Subcutaneous abdominal adipose tissue (tissue), 5 donors: ENCODE measurements around the gene PRR29.
"Not testable (repeated sequence)": the region's sequence is repeated elsewhere in the genome, so short reads cannot be mapped to it uniquely, and the experiment has no call there.

Experiments used
- H3K27ac ChIP-seq: one replicate; pipeline ENCODE4 v1.7.0; 2013; ENCODE audit warnings: low read depth, mild to moderate bottlenecking, inconsistent platforms, low read length, moderate library complexity
- H3K27me3 ChIP-seq, 5 donors: one replicate each; pipeline ENCODE4 v1.7.0; 2013; ENCODE audit warnings: low read length in 5 of 5, inconsistent platforms in 1 of 5; ENCODE audit not compliant: control insufficient read depth in 5 of 5, insufficient read depth in 4 of 5
- H3K36me3 ChIP-seq, 5 donors: one replicate each; pipeline ENCODE4 v1.7.0; 2013; ENCODE audit warnings: low read length in 5 of 5; ENCODE audit not compliant: control insufficient read depth in 5 of 5, insufficient read depth in 5 of 5
- H3K4me1 ChIP-seq, 5 donors: one replicate each; pipeline ENCODE4 v1.7.0; 2013; ENCODE audit warnings: low read length in 5 of 5, mild to moderate bottlenecking in 3 of 5, moderate library complexity in 1 of 5; ENCODE audit not compliant: control insufficient read depth in 5 of 5, insufficient read depth in 5 of 5
- H3K4me3 ChIP-seq, 5 donors: one replicate each; pipeline ENCODE4 v1.7.0; 2013; ENCODE audit warnings: low read length in 5 of 5, low read depth in 1 of 5
- H3K9ac ChIP-seq, 5 donors: one replicate each; pipeline ENCODE4 v1.7.0; 2013; ENCODE audit warnings: low read length in 5 of 5, mild to moderate bottlenecking in 4 of 5, moderate library complexity in 3 of 5
- H3K9me3 ChIP-seq, 5 donors: one replicate each; pipeline ENCODE4 v1.7.0; 2013; ENCODE audit warnings: low read length in 5 of 5; ENCODE audit not compliant: control insufficient read depth in 5 of 5
- donor health status: healthy.
- donor health status: healthy.
- donor health status: healthy.
- donor health status: healthy.
- donor health status: healthy.

PRR29 gene

GRCh38 chr17:64002658-64003525 is 4.7 kb downstream of the PRR29 start:
- Histone ChIP-seq H3K27ac (peak overlapping the region; percentile 72), H3K9ac (peak overlapping the region in 1 of 5 donors; percentile 23), H3K36me3 (peaks cover 0 to 31% (median 16%) of the 10 kb centered on the region in 5 donors), H3K9me3 (no peaks in the 10 kb centered on the region), H3K4me1 (peaks cover 13 to 83% (median 60%) of the 10 kb centered on the region in 5 donors), H3K4me3 (no peak overlapping the region), H3K27me3 (peaks cover 5 to 12% (median 11%) of the 10 kb centered on the region in 5 donors)

GRCh38 chr17:64003526-64004121 is 5.5 kb downstream of the PRR29 start:
- H3K9ac ChIP-seq: peak overlapping the region in 1 of 5 donors; percentile 23
- H3K27ac ChIP-seq: peak overlapping the region; percentile 84
- no peak overlapping the region for H3K4me3 ChIP-seq
- H3K9me3 ChIP-seq: no peaks in the 10 kb centered on the region
- H3K4me1 ChIP-seq: peaks cover 15 to 83% (median 60%) of the 10 kb centered on the region in 5 donors
- H3K27me3 ChIP-seq: peaks cover 5 to 11% (median 9%) of the 10 kb centered on the region in 5 donors
- H3K36me3 ChIP-seq: peaks cover 0 to 31% (median 16%) of the 10 kb centered on the region in 5 donors

- no peak overlapping the region for H3K4me3 ChIP-seq
- no peaks in the 10 kb centered on the region for H3K9me3 ChIP-seq
- peak overlapping the region in 1 of 5 donors; percentile 55 for H3K9ac ChIP-seq
- H3K36me3 ChIP-seq: peaks cover 0 to 31% (median 16%) of the 10 kb centered on the region in 5 donors
- peaks cover 18 to 83% (median 61%) of the 10 kb centered on the region in 5 donors for H3K4me1 ChIP-seq
- peaks cover 0 to 9% (median 4%) of the 10 kb centered on the region in 5 donors for H3K27me3 ChIP-seq
- peak overlapping the region; percentile 84 for H3K27ac ChIP-seq
Observed at GRCh38 chr17:64004218-64004770, 6.1 kb downstream of the PRR29 start.

- H3K9ac ChIP-seq: peak overlapping the region in 4 of 5 donors; percentile 15 to 63 (median 36)
- H3K27ac ChIP-seq: peak overlapping the region; percentile 84
- peak overlapping the region in 4 of 5 donors; percentile 46 to 65 (median 62) for H3K4me3 ChIP-seq
- H3K36me3 ChIP-seq: peaks cover 0 to 31% (median 16%) of the 10 kb centered on the region in 5 donors
- H3K27me3 ChIP-seq: peaks cover 0 to under 1% (median 0%) of the 10 kb centered on the region in 5 donors
- H3K4me1 ChIP-seq: peaks cover 17 to 84% (median 69%) of the 10 kb centered on the region in 5 donors
- H3K9me3 ChIP-seq: no peaks in the 10 kb centered on the region
Observed at GRCh38 chr17:64004903-64005733, 7.0 kb downstream of the PRR29 start.

- H3K4me3 ChIP-seq: peak overlapping the region in 4 of 5 donors; percentile 46 to 65 (median 62)
- H3K36me3 ChIP-seq: peaks cover 0 to 31% (median 16%) of the 10 kb centered on the region in 5 donors
- H3K27ac ChIP-seq: peak overlapping the region; percentile 84
- H3K4me1 ChIP-seq: peaks cover 18 to 85% (median 71%) of the 10 kb centered on the region in 5 donors
- peak overlapping the region in 4 of 5 donors; percentile 16 to 63 (median 52) for H3K9ac ChIP-seq
- no peaks in the 10 kb centered on the region for H3K27me3 ChIP-seq
- H3K9me3 ChIP-seq: no peaks in the 10 kb centered on the region
Observed at GRCh38 chr17:64005734-64006167, 7.6 kb downstream of the PRR29 start.

DNA sequence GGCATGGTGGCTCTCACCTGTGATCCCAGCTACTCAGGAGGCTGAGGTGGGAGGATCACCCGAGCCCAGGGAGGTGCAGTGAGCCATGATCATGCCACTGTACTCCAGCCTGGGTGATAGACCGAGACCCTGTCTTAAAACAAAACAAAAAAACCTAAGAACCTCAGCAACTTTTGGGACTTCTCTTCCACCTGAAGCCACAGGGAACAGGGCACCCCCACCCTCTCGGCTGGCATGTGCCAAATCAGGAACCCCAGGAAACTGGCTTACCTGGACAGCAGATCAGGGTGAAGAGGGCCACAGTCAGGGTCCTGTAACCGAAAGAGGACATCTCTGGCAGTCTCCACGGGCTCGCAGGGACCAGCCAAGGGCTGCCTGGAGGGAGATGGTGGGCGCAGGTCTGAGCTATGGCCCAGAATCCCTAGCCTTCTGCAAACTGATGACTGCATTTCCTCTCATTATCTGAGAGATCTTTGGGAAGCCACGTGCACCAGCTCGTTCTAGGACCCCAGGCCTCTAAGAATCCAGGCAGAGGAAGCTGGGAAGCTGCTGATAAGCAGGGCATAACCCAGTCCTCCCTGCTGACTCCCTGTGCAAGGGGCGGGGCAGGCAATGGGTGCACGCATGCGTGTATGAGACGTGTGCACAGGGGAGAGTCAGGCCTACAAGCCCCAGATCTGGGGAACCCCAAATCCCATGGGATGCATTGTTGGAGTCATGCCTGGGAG is 8.4 kb downstream of the PRR29 start:
- Histone ChIP-seq H3K4me3 (peak overlapping the region; percentile 46 to 65 (median 60)), H3K4me1 (peaks cover 18 to 78% (median 65%) of the 10 kb centered on the region in 5 donors), H3K27me3 (no peaks in the 10 kb centered on the region), H3K9me3 (no peaks in the 10 kb centered on the region), H3K27ac (peak overlapping the region; percentile 84), H3K36me3 (peaks cover 0 to 31% (median 16%) of the 10 kb centered on the region in 5 donors), H3K9ac (peak overlapping the region; percentile 21 to 66 (median 62))

DNA sequence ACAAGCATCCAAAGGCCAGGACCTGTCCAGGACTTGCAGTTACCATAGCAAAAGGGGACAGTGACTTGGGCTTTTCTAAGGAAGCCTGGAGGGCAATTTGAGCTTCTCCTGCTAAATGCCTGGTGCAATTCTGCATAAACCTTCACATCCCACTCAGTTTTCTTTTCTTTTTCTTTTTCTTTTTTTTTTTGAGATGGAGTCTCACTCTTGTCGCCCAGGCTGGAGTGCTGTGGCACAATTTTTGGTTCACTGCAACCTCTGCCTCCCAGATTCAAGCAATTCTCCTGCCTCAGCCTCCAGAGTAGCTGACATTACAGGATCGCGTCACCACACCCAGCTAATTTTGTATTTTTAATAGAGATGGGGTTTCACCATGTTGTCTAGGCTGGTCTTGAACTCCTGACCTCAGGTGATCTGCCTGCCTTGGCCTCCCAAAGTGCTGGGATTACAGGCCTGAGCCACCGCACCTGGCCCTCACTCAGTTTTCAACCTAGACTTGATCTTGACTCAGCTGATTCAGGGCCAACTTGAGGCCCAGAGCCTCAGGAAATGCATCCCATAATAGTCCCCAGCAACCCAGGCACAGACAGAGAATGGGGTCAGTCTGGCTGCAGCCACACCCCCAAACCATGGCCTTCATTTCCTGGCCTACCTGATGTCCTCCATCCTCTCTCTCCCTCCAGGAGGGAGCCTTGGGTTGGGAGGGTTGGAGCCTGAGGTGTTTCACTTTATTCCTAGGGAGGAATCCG is 9.1 kb downstream of the PRR29 start:
- H3K9me3 ChIP-seq, H3K9ac ChIP-seq, H3K27me3 ChIP-seq: not testable (repeated sequence)
- peaks cover 17 to 71% (median 57%) of the 10 kb centered on the region in 5 donors for H3K4me1 ChIP-seq
- peaks cover 0 to 29% (median 16%) of the 10 kb centered on the region in 5 donors for H3K36me3 ChIP-seq
- peak overlapping the region; percentile 84 for H3K27ac ChIP-seq
- H3K4me3 ChIP-seq: peak overlapping the region; percentile 46 to 65 (median 60)

- H3K9ac ChIP-seq: peak overlapping the region in 1 of 5 donors; percentile 20
- H3K27me3 ChIP-seq: no peaks in the 10 kb centered on the region
- peaks cover 0 to 24% (median 16%) of the 10 kb centered on the region in 5 donors for H3K36me3 ChIP-seq
- peaks cover 17 to 67% (median 56%) of the 10 kb centered on the region in 5 donors for H3K4me1 ChIP-seq
- peak overlapping the region; percentile 84 for H3K27ac ChIP-seq
- H3K4me3 ChIP-seq: no peak overlapping the region
- H3K9me3 ChIP-seq: no peaks in the 10 kb centered on the region
Observed at GRCh38 chr17:64007838-64008282, 9.7 kb downstream of the PRR29 start.
